Measurements from ENCODE around the gene POU2AF3.
"Not testable (repeated sequence)": the region's sequence is repeated elsewhere in the genome, so short reads cannot be mapped to it uniquely, and the experiment has no call there.

POU2AF3 gene

DNA sequence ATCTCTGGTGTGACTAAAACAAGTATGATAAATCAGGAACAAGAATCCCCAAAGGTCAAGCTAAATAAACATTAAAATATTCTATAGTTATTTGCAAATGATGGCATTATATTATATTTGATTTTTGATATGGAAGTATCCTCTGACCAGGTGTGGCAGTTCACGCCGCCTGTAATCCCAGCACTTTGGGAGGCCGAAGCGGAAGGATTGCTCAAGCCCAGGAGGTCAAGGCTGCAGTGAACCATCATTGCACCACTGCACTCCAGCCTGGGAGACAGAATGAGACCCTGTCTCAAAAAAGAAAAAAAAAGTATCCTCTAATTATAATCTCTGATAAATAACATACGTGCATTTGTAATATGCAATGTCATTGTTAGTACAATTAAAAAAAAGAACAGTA, 6.6 kb upstream of the POU2AF3 start:
- no peak for ATAC-seq
- H3K4me1 Mint-ChIP-seq, result no peaks in the 10 kb centered on the region

DNA sequence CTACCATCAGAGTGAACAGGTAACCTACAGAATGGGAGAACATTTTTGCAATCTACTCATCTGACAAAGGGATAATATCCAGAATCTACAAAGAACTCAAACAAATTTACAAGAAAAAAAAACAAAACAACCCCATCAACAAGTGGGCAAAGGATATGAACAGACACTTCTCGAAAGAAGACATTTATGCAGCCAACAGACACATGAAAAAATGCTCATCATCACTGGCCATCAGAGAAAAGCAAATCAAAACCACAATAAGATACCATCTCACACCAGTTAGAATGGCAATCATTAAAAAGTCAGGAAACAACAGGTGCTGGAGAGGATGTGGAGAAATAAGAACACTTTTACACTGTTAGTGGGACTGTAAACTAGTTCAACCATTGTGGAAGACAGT, 5.9 kb upstream of the POU2AF3 start:
- H3K36me3 Mint-ChIP-seq; H3K9me3 Mint-ChIP-seq; H3K4me1 Mint-ChIP-seq; ATAC-seq; H3K27ac Mint-ChIP-seq; DNase-seq (ENCODE audit: low spot score in 2 of 2); H3K4me3 Mint-ChIP-seq: not testable (repeated sequence)

More for the DNA sequence above, 6.6 kb upstream of the POU2AF3 start:
- Mint-ChIP-seq H3K36me3 (no peaks in the 10 kb centered on the region), H3K4me3 (no peak overlapping the region), H3K9me3 (no peaks in the 10 kb centered on the region), H3K27ac (no peak overlapping the region)
- no peak for DNase-seq (ENCODE audit: low spot score in 2 of 2)

DNA sequence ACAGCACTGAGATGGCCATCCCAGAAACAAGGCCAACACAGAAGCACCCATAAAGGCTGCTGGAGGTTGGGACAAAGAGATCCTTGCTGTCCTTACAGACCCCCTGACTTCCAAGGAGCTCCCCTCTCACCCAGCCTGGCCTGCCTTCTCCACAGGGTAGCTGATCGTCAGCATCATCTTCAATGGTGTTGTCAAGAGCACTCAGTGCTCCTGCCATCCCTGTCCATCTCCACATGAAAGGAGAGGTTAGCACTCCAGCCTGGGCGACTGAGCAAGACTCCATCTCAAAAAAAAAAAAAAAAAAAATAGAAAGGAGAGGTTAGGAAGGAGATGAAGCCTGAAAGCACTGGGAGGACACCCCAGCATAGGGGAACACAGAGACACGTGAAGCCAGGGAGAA, 2.1 kb upstream of the POU2AF3 start:
- DNase-seq (ENCODE audit: low spot score in 2 of 2) (no peak), ATAC-seq (no peak)
- Mint-ChIP-seq H3K4me3 (no peak overlapping the region), H3K9me3 (no peaks in the 10 kb centered on the region), H3K36me3 (no peaks in the 10 kb centered on the region), H3K27ac (no peak overlapping the region), H3K4me1 (no peaks in the 10 kb centered on the region)

DNA sequence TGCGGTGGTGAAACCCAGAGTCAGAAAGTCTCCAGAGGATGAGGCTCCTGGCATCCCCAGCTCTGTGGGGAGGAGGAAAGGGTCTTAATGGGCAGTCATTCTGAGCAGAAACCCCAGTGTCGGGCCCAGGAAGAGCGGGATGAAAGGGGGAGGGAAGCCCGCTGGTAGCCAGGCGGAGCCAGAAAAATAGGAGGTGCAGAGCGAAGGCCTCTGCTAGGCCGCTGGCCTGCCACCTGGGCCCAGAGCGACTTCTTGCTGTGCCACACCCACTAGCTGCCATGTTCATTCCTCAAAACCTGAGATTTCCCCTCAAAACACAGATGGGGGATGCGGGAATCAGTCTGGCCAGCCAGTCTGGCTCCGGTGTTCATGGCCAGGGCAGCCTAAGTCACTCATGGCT, 650 bp upstream of the POU2AF3 start:
- Mint-ChIP-seq H3K4me3 (no peak overlapping the region), H3K4me1 (no peaks in the 10 kb centered on the region), H3K9me3 (no peaks in the 10 kb centered on the region), H3K27ac (no peak overlapping the region), H3K36me3 (no peaks in the 10 kb centered on the region)
- ATAC-seq, result no peak
- DNase-seq (ENCODE audit: low spot score in 2 of 2), result no peak

DNA sequence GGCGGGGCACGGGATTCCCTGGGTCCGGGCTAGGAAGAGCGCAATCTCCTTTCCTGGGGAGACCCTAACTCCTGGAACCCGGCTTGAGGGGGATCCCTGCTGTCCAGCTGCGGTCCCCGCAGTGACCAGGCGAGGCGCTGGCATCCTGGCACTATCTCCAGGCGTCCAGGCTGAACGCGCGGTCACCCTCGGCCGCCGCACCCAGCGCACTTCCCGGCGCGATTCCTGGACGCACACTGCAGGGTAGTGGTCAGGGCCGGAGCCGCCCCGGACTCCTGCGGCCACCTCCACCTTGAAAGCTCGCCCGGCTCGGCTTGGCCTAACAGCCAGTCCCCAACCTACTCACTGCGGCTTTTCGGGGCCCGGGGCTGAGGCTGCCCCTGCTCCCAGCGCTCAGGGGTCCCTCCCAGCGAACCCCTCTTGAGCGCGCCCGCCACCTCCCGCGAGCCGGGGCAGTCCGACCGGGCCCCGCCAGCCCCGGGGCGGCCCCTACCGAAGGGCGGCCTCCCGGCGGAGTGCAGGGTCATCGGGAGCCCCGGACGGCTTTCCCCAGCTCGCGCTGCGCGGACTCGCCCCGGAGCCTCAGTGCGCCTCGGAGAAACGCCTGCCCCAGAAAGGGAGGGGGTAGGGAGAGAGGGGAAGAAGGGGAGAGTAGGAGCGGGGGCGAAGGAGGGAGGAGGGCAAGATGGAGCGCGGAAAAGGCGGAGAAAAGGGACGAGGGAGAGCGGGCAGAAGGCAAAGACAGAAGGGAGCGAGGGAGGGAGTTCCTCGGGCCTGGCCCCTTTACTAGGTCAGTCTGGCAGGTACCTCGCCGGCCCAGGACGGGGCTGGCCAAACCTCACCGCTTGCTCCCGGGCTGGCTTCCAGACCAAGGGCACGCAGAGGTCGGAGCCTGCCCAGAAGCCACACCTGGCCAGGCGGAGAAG, 1.0 kb downstream of the POU2AF3 start:
- Mint-ChIP-seq H3K27ac (no peak overlapping the region), H3K36me3 (no peaks in the 10 kb centered on the region), H3K4me3 (no peak overlapping the region), H3K9me3 (no peaks in the 10 kb centered on the region), H3K4me1 (no peaks in the 10 kb centered on the region)
- DNase-seq (ENCODE audit: low spot score in 2 of 2) (no peak), ATAC-seq (peak; percentile 14)

DNA sequence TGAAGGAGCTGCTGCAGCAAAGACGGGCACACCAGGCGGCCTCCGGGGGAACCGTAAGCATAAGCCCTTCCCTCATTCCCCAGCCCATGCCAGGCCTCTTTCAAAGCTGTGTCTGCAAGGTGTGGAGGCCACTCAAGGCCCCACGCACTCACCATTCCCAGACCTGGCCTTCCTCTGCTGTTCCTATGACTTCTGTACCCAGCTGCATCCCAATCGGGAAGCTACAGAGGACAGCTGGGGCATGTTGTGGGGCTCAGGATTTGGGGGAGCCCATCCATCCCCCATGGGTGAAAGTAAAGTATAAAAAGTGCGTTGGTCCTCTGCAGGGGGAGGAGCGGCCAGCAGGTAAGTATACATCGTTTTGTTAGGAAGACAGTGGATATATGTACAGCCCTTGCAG, 2.2 kb downstream of the POU2AF3 start:
- ATAC-seq, result no peak
- Mint-ChIP-seq H3K36me3 (no peaks in the 10 kb centered on the region), H3K4me1 (no peaks in the 10 kb centered on the region), H3K9me3 (no peaks in the 10 kb centered on the region), H3K27ac (no peak overlapping the region), H3K4me3 (no peak overlapping the region)
- no peak for DNase-seq (ENCODE audit: low spot score in 2 of 2)

DNA sequence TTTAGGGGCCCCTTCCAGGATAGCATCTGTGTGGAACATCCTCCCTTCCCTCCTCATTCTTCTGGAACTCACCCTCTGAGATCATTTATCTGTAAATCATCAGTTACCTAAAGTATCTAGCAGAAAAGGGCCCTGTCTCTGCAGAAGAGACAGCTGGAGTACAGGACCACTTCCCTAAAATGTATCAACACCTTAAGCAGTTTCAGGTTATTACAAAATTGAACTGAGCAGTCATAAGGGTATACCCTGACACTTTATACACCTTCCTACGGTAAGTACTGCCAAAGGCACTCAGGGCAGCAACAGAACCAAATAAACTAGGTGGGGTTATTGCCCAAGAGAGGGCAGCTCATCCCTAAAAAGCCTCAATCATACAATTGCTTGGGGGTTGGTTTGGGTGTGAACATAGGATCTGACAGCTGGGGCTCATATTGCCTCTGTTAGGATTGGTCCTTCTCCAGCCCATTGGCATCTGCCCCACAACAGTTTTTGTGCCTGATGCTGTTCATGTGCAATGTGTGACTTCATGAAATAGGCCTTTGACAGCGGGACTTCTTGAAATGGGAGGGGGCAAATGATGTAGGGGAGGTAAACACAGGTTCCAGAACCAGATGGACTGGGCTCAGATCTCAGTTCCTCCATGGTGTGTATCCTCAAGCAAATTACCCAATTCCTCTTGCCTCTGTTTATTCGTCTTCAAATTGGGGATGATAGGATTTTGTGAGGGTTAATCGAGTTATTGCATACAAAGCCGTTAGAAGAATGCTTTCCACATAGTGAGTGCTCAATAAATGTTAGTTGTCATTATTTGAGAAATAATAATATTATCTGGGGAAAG, 2.9 kb downstream of the POU2AF3 start:
- H3K9me3 Mint-ChIP-seq, result no peaks in the 10 kb centered on the region
- DNase-seq (ENCODE audit: low spot score in 2 of 2), result no peak
- ATAC-seq, result no peak
- no peak overlapping the region for H3K4me3 Mint-ChIP-seq
- no peaks in the 10 kb centered on the region for H3K36me3 Mint-ChIP-seq
- H3K27ac Mint-ChIP-seq, result no peak overlapping the region
- no peaks in the 10 kb centered on the region for H3K4me1 Mint-ChIP-seq

DNA sequence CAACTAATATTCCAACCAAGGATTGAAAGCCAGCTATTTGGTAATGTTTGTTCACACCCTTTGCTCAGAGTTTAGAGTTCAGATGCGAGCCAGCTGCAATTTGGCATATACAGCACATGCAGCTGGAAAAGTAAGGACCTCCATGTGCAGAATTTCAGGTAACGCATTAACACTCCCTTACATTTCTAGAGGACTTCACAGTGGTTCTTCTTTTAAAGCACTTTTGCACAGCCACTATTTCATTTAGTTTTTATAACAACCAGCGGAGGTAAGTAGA, 3.4 kb downstream of the POU2AF3 start:
- DNase-seq (ENCODE audit: low spot score in 2 of 2) (no peak), ATAC-seq (no peak)
- Mint-ChIP-seq H3K36me3 (no peaks in the 10 kb centered on the region), H3K9me3 (no peaks in the 10 kb centered on the region), H3K27ac (no peak overlapping the region), H3K4me1 (no peaks in the 10 kb centered on the region), H3K4me3 (no peak overlapping the region)

DNA sequence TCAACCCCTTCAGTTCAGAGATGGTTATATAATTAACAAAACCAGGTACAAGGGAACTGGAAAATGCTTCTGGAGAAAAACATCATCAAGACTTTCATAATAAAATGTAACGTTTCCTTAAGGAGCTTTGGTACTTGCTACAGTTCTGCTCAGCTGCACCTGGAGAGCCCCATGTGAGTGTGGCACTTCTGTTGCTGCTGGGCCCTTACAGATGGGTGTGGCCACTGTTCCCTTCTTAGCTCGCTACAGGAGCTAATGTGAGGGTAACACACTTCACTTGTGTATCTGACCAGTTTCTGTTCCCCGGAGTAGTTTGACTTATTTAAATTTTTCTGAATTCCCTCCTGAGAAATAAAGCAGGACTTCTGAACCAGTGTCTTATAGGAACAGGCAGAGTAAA, 4.0 kb downstream of the POU2AF3 start:
- no peaks in the 10 kb centered on the region for H3K4me1 Mint-ChIP-seq
- H3K36me3 Mint-ChIP-seq, result no peaks in the 10 kb centered on the region
- H3K4me3 Mint-ChIP-seq, result no peak overlapping the region
- no peak overlapping the region for H3K27ac Mint-ChIP-seq
- H3K9me3 Mint-ChIP-seq, result no peaks in the 10 kb centered on the region
- DNase-seq (ENCODE audit: low spot score in 2 of 2), result no peak
- ATAC-seq, result no peak

DNA sequence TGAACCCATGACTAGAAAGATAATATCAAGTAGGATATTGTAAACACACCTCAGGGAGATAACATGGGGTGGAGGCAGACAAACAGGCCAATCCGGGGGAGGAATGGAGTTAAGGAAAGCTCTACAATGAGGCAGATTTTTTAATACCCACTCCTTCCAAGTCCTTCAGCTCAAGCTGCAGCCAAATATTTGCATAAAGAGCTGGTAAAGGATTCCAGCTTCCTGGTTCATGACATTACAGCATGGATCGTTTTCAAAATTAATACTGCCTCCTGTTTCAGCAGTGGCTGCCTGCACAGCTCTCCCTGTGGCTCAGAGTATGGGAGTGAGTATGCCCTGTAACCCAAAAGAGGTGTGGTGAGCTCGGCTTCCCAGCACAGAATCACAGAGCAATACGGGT, 5.1 kb downstream of the POU2AF3 start:
- no peak for DNase-seq (ENCODE audit: low spot score in 2 of 2)
- Mint-ChIP-seq H3K36me3 (no peaks in the 10 kb centered on the region), H3K4me1 (no peaks in the 10 kb centered on the region), H3K4me3 (no peak overlapping the region), H3K27ac (no peak overlapping the region), H3K9me3 (no peaks in the 10 kb centered on the region)
- ATAC-seq, result no peak

DNA sequence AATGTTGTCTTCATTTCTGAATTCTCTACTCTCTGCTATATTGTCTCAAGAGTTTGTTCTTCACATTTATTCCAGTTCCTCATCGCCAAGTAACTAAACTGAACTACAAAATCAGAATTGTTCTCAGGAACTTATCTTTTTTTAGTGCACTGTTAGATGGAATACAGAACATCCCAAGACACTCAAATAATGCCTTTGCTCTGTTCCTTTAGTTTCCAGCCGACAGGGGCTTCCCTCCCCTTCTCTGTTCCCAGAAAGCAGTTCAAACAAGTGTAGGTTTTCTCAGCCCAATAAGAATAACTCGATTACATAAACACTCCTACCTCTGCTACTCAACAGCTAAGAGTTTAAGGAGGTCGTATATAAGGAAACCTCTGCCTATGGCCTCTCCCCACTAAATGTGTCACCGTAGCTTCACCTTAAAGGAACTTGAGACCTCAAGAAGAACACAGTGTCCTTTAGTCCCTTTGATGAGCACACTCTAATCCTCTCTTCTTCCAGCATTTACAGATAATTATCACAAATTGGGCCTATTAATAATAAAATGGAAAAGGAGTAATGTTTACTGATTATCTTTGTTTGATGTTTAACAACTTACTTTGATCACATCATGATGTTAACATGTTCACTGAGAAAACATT, 6.9 kb downstream of the POU2AF3 start:
- no peak for DNase-seq (ENCODE audit: low spot score in 2 of 2)
- Mint-ChIP-seq H3K27ac (no peak overlapping the region), H3K4me3 (no peak overlapping the region), H3K4me1 (no peaks in the 10 kb centered on the region), H3K9me3 (no peaks in the 10 kb centered on the region), H3K36me3 (no peaks in the 10 kb centered on the region)
- no peak for ATAC-seq

DNA sequence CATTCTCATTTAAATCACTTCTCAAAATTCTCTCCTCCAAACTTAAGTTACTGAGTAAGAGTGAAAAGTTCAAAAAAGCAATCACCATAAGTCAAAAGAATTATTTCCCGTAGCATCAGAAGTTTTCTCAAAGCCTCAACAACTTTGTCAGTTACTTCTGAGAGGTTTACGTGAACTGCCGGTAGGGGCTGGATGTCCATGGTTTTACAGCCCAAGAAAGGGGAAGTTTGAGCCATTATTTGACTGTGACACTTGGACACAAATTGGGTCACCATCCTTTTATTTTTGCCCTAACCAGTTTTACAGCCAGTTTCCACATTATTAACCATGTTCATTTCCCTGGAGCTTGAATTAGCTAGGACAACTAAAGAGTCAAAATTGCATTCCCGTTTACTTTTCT, 7.5 kb downstream of the POU2AF3 start:
- no peak for DNase-seq (ENCODE audit: low spot score in 2 of 2)
- Mint-ChIP-seq H3K4me1 (no peaks in the 10 kb centered on the region), H3K4me3 (no peak overlapping the region), H3K36me3 (no peaks in the 10 kb centered on the region), H3K9me3 (no peaks in the 10 kb centered on the region), H3K27ac (no peak overlapping the region)
- ATAC-seq, result no peak

DNA sequence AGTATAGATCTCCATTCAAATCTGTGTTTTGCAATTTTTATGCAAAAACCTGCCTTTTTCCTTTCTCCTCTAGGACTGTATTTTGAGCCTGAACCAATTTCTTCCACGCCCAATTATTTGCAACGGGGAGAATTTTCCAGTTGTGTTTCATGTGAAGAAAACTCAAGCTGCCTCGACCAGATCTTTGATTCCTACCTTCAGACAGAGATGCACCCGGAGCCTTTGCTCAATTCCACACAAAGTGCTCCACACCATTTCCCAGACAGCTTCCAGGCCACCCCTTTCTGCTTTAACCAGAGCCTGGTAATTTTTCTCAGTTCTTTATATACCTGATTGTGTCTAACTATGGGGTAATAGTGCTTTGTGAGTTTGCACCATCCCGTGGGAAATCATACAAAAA, 8.0 kb downstream of the POU2AF3 start:
- ATAC-seq (no peak), DNase-seq (ENCODE audit: low spot score in 2 of 2) (no peak)
- Mint-ChIP-seq H3K4me3 (no peak overlapping the region), H3K9me3 (no peaks in the 10 kb centered on the region), H3K4me1 (no peaks in the 10 kb centered on the region), H3K36me3 (no peaks in the 10 kb centered on the region), H3K27ac (no peak overlapping the region)

DNA sequence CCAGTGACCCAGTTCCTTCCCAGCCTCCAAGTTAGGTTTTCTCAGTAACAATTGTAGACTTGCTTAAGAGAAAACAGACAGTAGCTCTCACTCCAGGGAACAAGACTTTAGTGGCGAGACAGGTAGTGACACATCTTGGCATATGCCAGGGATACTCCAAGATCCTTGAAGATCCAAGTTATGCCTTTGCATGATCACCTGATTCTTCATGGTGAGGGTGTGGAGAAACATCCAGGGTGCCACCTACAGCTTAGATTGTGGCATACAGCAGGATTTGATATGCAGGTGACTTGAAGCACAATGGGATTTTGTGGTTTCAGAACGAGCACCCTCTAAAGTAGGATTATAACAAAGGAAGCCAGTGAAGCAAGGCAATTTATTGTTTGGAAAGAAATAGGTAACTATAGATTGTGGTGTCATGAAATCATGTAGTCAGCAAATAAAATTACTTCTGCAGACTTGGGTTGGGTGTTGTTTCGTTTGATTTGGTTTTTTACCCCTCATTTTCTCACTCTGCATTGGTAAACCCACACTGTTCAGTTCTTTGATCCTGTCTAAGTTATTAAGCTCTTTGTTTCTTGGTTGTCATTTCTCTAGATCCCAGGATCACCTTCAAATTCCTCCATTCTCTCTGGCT, 9.2 kb downstream of the POU2AF3 start:
- H3K9me3 Mint-ChIP-seq, result no peaks in the 10 kb centered on the region
- ATAC-seq (no peak), DNase-seq (ENCODE audit: low spot score in 2 of 2) (no peak)
- H3K4me1 Mint-ChIP-seq, result no peaks in the 10 kb centered on the region
- H3K36me3 Mint-ChIP-seq, result no peaks in the 10 kb centered on the region
- no peak overlapping the region for H3K27ac Mint-ChIP-seq
- no peak overlapping the region for H3K4me3 Mint-ChIP-seq

DNA sequence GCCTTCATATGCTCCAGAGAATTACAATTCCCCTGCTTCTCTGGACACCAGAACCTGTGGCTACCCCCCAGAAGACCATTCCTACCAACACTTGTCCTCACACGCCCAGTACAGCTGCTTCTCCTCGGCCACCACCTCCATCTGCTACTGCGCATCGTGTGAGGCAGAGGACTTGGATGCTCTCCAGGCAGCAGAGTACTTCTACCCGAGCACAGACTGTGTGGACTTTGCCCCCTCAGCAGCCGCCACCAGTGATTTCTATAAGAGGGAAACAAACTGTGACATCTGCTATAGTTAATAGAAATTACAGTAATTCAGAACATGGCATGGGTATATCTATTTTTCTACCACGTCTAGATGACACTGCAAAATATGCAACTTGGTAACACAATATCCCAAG, 9.8 kb downstream of the POU2AF3 start:
- Mint-ChIP-seq H3K9me3 (no peaks in the 10 kb centered on the region), H3K4me3 (no peak overlapping the region), H3K27ac (no peak overlapping the region), H3K36me3 (no peaks in the 10 kb centered on the region), H3K4me1 (no peaks in the 10 kb centered on the region)
- ATAC-seq (no peak), DNase-seq (ENCODE audit: low spot score in 2 of 2) (no peak)
